ENCODE measurements around the gene MRPL14. TPM values are rescaled to one million over a fixed set of nuclear protein-coding genes. Genes with fewer than 3 reads are reported as not detected.

Gene MRPL14
- total RNA-seq, 1 experiment from 2014 or later: 119 TPM

- DNase-seq (ENCODE audit: low read depth): no peak
- in situ Hi-C loops (cut with HindIII; ENCODE audit: low pct_unique_long_range_greater_than_20kb, low sequenced_read_pairs): no loop called here
Observed at GRCh38 chr6:44132476-44132875, 5.2 kb upstream of the MRPL14 start.

DNA sequence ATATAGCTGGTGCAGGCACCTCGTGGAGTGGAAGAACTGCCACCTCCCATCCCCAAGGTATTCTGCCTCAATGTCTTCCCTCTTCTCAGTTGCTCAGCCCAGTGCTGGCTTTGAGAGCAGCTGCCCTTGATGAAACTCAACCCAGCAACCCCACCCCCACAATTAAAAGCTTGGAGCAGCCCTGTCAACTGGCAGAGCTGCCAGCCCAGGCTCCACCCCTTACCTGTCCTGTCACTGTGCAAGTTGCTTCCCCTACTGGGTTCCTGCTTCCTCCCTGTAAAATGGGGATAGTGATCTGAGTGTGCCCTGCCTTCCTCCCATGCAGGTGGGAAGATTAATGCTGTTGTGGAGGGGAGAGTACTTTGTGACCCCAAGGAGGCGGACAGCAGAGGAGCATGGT lies 4.6 kb upstream of the MRPL14 start:
- no peak for DNase-seq (ENCODE audit: low read depth)
- in situ Hi-C loops (cut with HindIII; ENCODE audit: low pct_unique_long_range_greater_than_20kb, low sequenced_read_pairs): no loop called here

DNA sequence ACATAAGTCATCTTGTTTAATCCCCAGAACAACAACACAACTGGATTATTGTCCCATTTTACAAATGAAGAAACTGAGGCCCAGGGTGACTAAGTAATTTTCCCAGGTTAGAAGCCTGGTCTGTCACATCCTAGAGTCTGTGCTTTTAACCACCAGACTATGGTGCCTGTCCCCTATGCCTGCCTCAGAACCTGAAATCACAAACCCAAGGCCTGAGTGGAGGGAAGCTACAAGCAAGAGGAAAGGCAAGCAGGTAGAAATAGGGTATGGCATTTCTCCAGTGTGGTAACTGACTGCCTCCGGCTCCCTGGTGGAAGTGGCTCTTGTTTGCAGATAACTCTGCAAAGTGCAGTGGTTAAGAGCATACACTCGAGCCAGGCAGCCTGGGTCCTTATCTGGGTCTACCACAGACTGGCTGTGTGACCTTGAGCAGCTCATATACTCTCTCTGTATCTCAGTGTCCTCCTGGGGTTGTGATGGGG lies 2.6 kb upstream of the MRPL14 start:
- in situ Hi-C loops (cut with HindIII; ENCODE audit: low pct_unique_long_range_greater_than_20kb, low sequenced_read_pairs): no loop called here
- no peak for DNase-seq (ENCODE audit: low read depth)

DNA sequence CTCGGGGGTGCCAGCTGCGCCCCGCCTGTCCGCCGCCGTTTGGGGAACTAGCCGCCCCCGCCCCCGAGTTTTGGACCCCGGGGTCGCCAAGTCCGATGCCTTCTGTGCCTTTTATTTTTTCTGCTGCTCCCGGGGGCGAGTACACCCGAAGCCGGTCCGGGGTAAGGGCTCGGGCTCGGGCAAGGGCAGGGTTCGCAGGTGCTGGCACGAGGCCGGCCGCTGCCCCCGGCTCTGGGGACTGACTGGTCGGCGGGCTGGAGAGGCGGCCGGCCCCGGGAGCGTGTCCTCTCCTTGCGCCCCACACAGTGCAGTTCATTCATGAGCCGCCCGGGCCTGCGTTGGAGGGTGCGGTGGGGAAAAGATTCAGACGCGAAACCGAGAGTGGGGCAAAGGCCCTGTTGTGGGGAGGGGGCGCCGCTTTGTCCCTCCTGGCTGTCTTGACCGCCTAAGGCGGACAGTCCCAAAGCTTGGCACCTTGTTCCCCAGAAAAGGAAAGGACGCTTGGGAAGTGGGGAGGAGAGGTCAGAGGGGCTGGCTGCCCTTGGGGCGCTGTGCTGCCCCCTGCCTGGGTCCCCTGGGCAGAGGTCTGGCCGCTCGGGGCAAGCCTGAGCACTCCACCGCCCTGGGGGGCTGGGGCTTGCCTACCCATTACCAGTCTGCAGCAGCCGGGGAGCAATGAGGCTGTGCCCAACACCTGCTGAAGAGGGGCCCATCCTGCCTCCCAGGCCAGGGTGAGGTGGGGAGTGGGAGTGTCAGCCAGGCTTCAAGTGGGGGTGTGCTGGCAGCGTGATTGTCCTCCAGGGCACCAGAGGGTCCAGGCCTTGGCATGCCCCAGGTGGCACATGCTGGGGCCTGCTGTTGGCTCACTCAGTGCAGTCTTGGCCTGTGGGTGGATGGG lies 1.0 kb upstream of the MRPL14 start:
- no peak for DNase-seq (ENCODE audit: low read depth)
- in situ Hi-C loops (cut with HindIII; ENCODE audit: low pct_unique_long_range_greater_than_20kb, low sequenced_read_pairs): no loop called here

- in situ Hi-C loops (cut with HindIII; ENCODE audit: low pct_unique_long_range_greater_than_20kb, low sequenced_read_pairs): no loop called here
- DNase-seq (ENCODE audit: low read depth): peak; percentile 64
Observed at GRCh38 chr6:44126320-44127149, 717 bp downstream of the MRPL14 start.

- in situ Hi-C loops (cut with HindIII; ENCODE audit: low pct_unique_long_range_greater_than_20kb, low sequenced_read_pairs): no loop called here
- no peak for DNase-seq (ENCODE audit: low read depth)
Observed at GRCh38 chr6:44123544-44123943, 3.7 kb downstream of the MRPL14 start.

DNA sequence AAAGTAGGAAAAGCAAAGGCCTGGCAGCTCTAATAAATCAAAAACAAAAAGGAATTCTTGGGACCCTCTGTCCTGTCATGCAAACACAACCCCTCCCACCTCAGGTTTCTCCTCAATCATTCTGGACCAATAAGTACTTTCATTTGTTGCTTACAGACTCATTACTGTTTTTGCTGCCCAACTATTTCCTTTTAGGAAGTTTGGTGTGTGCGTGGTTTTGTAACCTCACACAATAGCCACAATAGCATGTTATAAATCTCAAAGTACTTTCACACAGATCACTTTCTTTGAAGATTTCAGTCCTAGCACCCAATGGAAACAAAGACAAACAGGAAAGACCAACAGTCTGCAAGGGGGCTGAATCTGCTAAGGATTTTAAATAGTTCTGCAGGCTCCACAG lies 4.5 kb downstream of the MRPL14 start:
- peak; percentile 12 for DNase-seq (ENCODE audit: low read depth)
- in situ Hi-C loops (cut with HindIII; ENCODE audit: low pct_unique_long_range_greater_than_20kb, low sequenced_read_pairs): no loop called here

DNA sequence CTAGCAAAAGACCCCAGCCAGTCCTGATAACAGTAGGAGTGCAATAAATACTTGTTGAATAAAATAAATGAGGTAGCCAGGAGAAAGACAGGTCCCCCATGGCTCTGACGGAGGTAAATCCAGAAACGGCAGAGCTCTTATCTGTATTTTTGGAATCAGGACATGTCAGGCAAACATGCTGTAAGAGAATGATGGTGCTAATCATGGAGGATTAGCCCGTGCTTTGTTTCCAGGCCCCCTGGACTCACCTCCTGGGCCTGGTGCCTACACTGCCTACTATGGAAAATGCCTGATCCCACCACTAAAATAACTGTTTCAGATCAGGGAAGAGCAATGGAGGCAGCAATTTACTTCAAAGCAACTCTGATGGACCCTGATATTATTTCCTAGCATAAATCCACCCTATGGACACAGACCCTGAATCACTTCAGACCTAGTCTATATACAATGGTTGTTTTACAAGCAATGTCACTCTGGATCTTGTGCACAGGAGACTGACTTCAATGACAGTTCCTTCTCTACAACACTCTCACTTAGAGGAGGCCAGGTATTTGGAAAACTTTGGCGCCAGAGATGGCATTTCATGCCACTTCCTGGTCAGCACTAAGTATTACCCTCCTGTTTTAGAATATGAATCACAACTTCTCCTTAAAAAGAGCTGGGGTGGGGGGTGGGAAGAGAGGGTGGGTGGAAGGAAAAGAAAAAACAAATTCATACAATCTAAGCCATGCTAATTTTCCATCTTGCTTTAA lies 6.4 kb downstream of the MRPL14 start:
- DNase-seq (ENCODE audit: low read depth): no peak
- in situ Hi-C loops (cut with HindIII; ENCODE audit: low pct_unique_long_range_greater_than_20kb, low sequenced_read_pairs): no loop called here

DNA sequence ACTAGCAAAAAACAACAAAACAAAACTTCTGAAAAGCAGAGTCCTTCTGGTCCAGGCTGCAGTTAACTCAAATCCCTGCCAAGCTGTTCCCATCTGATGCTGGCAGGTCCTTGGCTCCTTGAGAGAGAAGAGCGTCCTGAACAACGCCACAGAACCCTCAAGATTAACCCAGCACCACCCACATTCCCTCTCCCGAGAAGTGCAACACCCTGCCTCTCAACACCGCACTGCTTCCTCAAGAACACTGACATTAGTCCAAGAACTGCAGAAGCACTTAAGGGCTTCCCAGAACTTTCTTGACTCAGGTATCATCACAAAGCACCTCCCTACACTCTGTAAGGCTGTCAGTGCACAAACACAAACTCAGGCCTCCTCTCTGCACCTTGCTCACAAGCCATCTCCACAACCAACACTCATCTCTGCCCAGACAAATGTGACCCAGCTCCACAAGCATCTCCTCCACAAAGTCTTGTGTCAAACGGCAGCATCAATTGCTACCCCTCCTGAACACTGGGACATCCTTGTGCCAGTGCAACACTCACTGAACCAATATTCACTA lies 7.5 kb downstream of the MRPL14 start:
- DNase-seq (ENCODE audit: low read depth): no peak
- in situ Hi-C loops (cut with HindIII; ENCODE audit: low pct_unique_long_range_greater_than_20kb, low sequenced_read_pairs): no loop called here

DNA sequence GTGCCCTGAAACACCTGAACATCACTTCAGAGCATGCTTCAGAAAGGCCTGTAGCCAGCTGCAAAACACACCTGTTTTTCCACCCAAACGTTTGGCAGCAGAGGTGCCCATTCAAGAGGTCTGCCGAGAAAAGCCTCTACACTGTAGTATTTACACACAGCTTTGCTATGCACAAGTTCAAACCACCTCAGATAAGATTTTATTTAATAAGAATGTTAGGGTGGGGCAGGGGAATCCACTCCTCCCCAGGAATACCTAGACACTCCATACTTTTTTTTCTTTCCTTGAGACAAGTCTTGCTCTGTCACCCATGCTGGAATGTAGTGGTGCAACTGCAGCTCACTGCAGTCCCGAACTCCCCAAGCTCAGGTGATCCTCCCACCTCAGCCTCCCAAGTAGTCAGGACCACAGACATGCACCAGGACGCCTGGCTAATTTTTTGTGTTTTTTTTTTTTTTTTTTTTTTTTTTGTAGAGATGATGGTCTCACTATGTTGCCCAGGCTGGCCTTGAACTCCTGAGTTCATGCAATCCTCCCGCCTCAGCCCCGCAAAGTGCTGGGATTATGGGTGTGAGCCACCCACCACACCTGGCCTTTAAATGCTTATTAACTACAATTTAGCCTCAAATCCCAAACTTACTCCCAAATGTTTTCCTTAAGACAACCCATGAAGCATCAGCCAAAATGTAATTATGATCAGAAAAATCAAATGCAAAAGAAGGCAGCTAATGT lies 9.7 kb downstream of the MRPL14 start:
- in situ Hi-C loops (cut with HindIII; ENCODE audit: low pct_unique_long_range_greater_than_20kb, low sequenced_read_pairs): no loop called here
- DNase-seq (ENCODE audit: low read depth): no peak

- in situ Hi-C loops (cut with HindIII; ENCODE audit: low pct_unique_long_range_greater_than_20kb, low sequenced_read_pairs): no loop called here
- peak; percentile 75 for DNase-seq (ENCODE audit: low read depth)
Observed at GRCh38 chr6:44116641-44117382, 10.4 kb downstream of the MRPL14 start.

DNA sequence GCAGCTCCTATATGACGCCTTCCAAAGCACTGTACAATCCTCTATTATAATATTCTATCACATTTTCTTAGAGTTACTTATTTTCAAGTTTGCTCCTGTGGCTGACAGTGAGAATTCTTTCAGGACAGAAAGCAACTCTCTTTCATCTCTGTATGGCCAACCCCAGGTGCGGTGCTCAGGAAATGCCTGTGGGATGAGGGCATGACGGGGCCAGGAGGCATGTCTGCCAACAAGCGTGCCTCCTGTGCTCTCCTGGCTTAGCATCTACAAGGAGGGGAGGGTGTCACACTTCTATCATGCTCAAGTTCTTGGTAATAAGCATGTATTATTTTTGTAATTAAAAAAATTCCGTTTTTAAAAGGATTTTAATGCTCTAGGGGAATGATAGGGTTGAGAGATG lies 11.4 kb downstream of the MRPL14 start:
- DNase-seq (ENCODE audit: low read depth): no peak
- in situ Hi-C loops (cut with HindIII; ENCODE audit: low pct_unique_long_range_greater_than_20kb, low sequenced_read_pairs): no loop called here

GRCh38 chr6:44113414-44113813 lies 13.8 kb downstream of the MRPL14 start:
- in situ Hi-C loops (cut with HindIII; ENCODE audit: low pct_unique_long_range_greater_than_20kb, low sequenced_read_pairs): no loop called here
- DNase-seq (ENCODE audit: low read depth): no peak

- in situ Hi-C loops (cut with HindIII; ENCODE audit: low pct_unique_long_range_greater_than_20kb, low sequenced_read_pairs): no loop called here
- no peak for DNase-seq (ENCODE audit: low read depth)
Observed at GRCh38 chr6:44111434-44112417, 15.5 kb downstream of the MRPL14 start.

DNA sequence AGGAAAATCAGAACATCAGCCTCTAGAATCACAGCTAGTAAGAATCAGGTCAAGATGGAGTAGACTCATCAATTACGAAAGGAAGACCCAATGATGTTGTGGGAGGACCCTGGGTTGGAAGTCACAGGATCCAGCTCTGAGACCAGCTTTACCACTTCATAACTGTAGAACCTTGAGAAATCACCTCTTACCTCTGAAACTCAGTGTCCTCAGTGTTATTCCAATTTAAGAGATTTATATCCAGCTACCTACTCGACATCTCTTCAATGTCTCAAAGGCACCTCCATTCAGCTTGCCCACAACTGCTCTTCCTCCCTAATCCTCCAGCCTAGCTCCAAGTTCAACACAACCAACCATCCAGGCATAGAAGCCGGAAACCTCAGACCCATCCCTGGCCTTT lies 16.3 kb downstream of the MRPL14 start:
- no peak for DNase-seq (ENCODE audit: low read depth)

More for the DNA sequence above, 16.3 kb downstream of the MRPL14 start:
- in situ Hi-C loops (cut with HindIII; ENCODE audit: low pct_unique_long_range_greater_than_20kb, low sequenced_read_pairs): no loop called here
